NCI-H2107 treated with DMSO at 0.1 percent for 48 hours (cell line): ENCODE results near the gene GALNT7.

ENCODE experiments used
- DNase-seq: peaks from one replicate; lab custom pipeline; 2025; ENCODE audit not compliant: unreplicated experiment; lab: John Stamatoyannopoulos, UW

GALNT7 gene

DNA sequence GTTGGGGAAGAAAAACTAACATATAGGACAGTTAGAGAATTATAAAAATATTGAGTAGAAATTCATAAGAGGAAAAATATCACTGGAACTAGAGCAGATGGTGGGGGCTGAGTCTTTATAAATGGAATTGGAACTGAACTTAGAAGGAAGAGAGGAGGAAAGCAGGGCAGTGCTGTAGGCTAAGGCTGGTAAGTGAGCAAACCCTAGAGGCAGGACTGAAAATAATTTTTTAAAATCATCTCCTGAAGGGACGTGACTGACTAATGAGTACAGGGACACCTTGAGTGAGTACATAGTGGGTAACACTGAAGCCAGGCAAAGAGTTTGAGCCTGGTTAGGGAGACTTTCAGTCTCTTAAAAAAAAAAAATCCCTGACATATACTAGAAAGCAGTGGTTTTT lies 63.3 kb downstream of the GALNT7 start:
- DNase-seq, result no peak

DNA sequence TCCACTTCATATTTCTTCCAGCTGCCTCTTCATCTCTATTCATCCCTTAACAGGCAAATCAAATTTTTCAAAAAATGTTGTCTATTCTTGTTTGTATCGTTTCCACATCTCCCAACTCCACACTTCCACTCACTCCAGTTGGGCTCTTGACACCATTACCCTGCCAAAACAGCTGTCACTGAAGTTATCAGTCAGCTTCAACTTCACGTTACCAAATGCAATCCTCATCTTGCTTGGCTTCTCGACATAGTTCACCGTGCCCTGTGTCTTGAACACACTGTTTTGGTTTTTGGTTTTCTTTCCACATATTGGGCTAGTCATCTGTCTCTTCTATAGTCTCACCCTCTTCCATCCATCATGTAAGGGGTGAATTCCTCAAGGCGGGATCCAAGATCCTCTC lies 65.2 kb downstream of the GALNT7 start:
- no peak for DNase-seq

DNA sequence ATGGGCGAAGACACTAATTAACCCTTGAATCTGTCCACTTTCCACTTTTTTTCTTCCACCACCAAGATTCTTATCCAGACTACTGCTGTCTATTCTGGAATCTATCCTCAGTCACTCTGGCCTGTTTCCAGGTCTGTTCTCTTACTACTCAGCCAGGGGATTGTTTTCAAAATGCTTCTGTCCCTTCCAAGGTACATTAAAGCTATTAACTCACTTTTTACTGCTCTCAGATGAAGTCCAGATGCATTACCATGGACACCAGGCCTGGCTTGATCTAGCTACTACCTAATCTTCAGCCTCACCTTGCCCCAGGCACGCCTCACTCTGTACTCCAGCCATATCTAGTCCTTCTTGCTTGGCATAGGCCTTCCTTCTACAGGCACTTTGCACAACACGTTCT lies 66.4 kb downstream of the GALNT7 start:
- DNase-seq, result no peak

DNA sequence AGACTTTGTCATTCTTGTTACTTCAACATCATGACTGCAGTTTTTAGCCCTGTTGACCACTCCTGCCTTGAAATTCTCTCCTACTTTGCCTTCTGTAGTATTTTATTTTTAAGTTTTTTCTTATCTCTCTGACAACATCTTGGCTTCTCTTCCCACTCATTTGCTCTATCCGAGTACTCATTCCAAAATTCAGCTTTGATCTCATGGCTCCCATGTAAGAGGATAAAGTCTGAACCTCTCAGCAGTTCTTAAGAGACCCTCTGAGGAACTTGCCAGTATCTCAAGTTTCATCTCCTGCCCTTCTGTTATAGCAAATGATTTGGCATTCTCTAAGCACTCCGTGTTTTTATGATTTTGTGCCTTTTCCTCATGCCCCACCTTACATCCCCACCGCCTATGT lies 67.7 kb downstream of the GALNT7 start:
- no peak for DNase-seq

DNA sequence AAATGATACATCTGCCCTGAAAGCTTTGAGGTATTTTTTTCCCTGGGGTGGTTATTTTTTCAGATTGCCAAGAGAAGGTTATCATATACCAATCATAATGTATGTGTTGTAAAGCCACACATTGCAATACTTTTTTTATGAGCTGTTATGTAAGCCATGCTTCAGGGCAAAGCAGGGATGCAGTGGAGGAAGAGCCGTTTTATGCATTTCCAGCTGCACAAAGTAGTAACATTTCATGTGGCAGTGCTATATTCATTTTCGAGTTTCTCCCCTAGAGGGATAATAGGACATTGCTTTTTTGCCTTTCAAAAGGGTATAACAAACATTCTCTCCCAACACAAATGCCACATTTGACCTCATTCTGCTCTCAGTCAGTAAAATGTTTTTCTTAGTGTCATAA lies 68.5 kb downstream of the GALNT7 start:
- DNase-seq, result no peak

DNA sequence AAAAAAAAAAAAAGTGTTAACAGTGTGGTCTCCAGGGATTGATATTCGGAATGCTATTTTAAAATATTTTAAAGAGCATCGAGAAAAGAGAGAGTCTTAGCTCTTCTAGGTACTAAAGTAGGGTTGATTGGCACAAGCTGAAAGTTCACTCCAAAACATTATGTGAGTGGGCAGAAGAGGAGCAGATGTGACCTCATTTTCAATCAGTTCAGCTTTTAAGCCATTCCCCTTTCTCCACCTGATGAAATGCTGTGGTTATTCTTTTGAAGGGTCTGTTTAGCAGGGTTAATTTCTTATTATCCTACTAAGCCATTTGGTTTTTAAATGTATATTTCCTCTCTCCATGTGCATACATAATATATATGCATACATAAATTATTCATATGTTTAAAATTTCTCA lies 69.2 kb downstream of the GALNT7 start:
- DNase-seq, result no peak

DNA sequence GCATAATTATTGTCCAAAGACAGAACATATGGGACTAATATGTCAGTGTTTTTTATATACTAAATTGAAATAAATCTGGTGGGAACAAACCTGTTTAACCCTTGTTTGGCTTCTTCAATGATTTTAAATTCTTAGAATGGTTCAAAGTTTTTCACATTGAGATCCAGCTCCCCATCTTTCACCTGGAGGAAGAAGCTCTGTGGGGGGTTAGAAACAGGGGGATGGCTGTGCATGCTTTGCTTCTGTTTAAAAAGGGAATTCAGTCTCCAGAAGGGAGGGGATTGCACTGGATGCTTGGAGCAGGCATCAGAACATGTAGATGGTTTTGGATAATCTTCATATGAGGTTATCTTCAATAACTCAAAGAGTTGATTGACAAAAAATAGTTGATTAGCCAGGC lies 72.1 kb downstream of the GALNT7 start:
- DNase-seq, result no peak

DNA sequence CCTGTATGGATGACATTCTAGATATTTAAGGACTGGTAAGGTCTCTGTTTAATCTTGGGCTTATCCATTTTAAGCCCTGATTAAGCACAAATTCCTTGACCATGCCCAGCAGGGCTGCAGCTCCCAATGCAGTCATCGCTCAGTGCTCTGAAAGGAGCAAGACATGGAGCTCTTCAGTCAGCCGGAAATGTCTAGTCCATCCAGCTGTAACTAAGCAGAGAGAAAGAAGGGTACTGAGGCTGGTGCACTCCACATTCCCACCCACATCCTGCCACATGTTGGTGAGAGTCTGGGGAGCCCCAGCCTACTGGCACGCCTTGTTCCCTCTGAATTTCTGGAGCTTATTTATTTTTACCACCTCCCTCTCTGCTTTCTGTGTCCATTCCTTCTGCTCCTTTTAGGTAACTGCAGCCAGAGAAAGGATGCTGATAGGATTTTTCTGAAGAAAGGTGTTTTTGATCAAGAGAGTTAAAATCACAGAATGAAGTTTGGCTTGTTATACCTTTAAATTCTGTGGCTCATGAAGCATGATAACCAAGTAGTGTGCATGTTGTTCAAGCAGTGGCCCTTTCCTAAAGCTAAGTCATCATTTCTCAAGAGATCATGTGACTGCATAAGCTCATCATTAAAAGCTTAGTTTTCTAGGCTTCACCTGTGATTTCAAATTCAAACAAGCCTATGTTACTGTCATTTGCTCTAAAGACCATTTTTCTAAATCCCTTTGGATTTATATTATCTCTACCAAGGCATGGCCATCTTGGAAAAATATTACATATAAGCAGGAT lies 74.0 kb downstream of the GALNT7 start:
- DNase-seq, result peak; percentile 19

DNA sequence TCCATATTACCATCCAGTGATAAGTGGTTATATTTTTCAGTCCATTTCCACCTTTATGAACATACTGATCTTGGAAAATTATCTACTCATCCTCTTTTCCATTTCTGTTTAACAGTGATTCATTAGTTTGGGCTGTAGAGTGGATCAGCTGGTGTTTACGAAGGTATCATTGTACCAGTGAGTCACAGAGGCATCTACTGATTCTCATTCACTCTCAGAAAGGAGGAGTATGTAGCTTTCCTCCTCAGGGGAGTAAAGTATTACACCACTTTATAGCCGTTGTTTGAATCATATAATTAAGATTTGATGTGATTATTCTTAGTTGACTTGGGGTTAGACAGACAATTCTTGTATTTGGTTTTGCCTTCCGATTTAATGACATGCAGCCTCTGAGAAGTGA lies 74.7 kb downstream of the GALNT7 start:
- DNase-seq, result peak; percentile 42

DNA sequence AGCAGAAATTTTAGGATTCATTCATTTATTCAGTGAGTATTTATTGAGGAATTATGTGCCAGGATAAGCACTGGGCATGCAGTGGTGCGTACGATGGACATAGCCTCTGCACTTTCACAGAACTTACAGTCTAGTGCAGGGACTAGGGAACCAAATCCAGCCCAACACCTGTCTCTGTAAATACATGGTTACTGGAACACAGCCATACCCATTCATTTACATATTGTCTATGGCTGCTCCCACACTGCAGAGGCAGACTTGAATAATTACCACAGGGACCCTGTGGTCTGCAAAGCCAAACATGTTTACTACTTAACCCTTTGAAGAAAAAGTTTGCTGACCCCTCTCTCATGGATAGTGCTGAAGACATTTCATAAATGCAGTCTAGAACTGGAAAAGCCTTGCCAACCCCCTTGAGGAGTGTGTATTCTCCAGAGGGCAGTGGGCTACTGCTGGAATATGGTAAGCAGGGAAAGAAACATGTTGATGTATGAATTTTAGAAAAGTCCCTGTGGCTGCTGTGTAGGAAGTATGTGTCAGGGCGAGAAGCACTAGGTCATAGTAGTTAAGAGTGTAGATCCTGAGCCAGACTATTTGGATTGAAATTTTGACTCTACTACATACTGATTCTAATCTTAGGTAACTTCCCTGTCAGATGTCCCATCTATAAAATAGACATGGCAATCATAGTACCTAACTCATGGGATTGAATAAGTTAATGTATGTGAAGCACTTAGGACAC lies 75.5 kb downstream of the GALNT7 start:
- peak; percentile 56 for DNase-seq

DNA sequence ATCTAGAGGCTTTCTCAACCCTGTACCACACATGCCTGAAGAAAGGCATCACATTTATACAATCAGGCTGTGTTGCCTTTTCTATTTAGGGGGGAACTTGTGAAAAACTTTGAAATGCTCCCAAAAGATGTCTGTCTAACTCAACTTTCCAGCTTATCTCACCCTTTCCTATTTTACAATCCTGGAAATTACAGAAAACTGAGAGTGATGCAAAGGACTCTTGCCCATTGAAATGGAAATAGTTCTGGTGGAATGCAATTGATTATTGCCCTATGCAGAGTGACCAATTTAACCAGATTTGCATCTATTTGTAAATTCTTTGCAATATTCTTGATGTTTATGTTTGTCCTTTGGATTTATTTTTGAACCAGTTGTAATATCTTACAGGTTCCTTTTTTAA lies 77.3 kb downstream of the GALNT7 start:
- no peak for DNase-seq

DNA sequence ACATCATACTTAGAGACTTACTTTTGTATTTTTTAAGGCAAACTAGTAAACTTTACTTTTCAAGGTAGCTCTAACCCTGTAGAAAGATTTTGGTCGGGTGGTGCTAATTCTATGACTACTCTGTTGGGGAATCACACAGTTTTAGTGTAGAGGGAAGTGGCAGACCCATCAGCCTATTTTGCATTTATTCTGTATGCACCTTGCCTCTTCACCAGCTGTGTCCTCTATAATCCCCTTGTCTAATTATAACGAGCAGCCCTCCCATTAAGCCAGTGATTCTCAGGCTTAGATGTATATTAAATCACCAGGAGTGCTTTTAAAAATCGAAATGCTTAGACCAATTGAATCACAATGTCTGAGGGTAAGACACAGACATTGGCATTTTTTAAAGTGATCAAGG lies 78.1 kb downstream of the GALNT7 start:
- no peak for DNase-seq

DNA sequence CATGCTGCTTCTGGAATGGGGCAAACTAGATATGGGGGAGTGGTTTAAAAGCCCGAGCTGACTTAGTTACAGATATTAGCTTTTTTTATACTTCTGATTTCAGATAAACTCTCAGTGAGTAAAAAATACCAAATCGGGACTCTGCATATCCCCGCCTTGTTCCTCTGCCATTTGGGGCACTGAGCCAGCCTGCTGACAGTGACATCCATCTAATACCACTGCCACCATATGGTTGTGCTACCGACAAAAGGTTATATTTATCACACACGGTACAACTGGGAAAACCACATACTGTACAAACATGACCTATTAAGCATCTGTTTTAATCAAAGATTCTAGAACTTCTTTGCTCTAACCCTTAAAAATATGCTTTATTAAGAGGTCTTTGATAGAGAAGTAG lies 78.7 kb downstream of the GALNT7 start:
- no peak for DNase-seq

DNA sequence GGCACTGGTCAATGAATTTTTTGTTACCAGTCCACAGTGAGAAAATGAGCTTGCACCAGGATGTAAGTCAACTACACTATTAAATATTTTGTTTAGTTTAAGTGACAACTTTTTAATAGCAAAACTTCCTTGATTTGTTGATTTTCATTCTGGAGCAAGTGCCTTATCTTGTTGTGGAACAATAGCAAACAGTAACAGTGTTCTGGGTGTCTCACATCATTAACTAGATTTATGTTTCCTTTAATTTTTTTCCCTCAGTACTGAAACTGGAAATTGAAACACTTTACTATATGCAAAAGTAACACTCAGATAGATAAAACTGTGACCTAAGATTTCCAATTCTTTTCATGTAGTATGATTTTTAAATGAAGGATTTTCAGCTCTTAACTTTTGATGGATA lies 80.1 kb downstream of the GALNT7 start:
- no peak for DNase-seq

DNA sequence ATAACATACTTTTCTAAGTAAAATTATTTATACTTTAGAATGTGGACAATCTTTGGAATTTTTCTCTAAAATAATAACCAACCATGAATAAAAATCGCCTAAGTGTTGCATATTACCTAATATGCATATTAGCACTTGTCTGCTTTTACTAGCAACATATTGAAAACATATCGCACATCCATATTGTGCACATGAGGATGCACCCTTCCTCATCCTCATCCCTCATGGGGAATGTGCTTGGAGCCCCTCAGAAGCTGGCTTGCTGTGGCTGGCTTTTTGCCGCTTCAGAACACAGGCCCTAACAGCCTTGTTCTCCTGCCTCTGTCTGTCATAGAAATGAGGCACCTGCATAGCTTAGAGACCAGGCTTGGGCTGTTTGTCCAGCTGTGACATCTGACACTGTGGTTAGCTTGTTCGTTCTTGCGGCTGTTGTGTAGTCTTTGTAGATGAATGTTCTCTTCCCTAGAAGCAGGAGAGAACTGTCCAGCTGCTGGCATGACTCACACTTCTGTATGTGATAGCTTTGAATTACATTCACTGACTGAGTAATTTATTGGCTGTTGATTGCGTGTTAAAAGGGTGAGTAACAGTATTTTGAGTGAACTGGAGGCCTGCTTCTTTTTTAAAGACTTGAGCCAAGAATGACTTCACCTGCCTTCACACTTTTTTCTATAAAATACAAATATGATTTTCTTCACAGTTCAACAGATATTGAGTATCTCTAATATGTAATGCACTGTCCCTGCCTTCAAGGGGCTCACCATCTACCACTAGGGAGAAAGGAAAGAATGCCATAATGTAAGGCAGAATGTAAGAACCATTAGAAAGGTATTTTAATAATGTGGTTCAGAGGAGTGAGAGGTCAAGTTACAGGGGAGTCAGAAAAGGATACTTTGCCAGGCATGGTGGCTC lies 83.7 kb downstream of the GALNT7 start:
- DNase-seq, result peak; percentile 92

DNA sequence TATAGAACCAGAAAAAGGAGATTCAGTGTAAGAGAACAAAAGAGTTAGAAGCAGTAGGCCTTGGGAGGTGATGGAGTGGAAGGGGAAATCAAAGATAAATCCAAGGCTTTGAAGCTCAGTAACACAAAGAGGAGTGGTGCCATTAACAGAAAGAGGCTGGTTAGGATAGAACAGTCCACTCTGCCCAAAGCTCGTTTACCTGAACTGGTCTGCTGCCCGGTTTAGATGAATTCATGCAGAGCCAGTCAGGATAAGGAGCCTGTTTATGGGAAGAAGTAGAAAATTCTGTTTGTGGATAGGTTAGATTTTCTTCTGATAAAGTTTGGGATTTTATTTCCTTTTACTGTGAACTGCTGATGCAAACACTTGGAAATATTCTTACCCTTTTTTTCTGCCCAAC lies 85.0 kb downstream of the GALNT7 start:
- DNase-seq, result no peak

DNA sequence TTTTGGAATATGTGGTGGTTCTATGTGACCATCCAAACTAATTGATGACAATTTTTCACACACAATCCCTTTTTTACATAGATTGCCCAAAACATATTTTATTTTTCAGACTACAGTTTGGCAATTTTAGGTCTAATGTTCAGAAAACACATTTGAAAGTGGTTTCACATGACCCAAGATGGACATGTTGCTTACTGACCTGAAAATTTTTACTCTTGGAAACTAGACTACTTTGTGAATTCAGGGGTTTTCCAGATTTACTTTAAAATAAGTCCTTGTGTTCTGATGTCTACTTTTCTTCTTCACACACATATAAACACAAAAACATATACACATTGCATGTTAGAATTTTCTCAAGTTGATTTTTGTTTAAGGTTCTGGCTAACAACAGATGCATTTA lies 86.0 kb downstream of the GALNT7 start:
- no peak for DNase-seq

DNA sequence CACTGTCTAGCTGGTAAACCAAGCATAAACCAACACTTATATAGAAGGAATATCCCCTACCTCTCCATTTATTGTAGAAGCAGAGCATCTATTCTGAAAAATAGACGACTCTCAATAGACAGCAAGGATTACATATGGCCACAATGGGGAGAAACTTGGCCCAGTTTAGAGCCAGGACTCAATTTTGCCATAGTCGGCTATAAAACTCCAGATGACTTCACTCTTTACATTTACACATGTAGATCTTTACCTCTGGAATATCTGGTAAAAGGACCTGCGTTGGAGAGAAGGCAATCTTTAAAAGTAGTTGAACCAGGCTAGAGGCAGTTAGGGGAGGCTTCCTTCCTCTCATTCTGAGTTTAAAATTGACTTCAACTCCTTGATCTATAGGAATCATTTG lies 88.2 kb downstream of the GALNT7 start:
- no peak for DNase-seq

DNA sequence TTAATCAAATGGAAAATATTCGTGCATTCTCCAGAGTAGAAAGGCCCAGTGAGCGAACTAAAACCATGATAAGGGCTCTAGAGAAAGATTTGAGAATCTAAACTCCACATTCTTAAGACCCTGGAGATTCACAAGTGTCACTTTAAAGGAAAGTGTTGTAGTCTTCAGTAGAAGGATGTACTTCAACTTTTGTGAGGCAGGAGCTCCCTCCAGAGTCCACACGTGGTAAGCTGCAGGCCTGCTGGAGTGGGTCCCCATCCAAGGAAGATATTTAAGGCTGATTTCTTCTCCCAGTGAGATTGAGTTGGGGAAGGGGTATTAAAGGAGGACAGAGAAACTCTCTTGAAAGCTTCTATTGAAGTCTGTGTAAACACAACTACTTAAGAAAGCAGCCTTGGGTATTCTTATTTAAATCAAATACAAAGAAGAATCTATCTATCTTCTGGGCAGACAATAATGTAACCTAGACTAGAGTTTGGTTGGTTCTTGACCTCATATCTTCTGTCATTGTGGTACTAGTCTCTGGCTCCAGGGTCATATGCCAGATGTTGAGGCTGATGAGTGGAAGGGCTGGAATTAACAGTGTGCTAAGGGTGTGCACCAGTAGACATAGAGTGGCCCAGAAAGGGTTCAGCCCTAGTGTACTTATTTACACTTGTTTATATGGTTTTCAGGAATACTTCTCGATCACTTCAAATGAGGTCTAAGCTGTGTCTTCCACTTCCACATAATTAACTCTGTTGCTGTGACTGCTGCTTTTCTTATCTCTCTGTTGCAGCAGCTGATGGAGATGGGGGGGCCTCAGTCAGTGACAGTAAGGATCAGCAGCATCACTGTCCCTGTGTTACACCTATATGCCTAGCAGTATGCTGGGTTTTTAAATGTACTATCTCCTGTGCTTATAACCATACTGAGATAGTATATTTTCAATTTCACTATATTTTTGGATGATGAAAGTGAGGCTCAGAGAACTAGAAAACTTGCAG lies 89.4 kb downstream of the GALNT7 start:
- DNase-seq, result peak; percentile 27

DNA sequence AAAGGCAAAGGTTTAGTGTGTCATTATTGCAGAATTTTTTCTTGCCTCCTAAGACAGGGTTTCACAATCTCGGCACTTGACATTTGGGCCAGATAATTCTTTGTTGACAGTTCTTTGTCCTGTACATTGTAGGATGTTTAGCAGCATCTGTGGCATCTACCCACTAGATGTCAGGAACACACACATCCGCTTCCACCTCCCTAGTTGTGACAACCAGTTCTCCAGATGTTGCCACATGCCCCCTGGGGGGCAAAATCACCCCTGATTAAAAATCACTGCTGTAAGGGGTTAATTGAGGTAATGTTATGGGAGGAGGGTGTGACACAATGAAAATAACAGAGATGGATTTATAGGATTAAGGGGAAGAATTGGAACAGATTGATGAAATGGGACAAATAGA lies 90.3 kb downstream of the GALNT7 start:
- no peak for DNase-seq
